PFSK-1 (cell line): ENCODE results near the gene TMEM185B. TPM values are rescaled to one million over a fixed set of nuclear protein-coding genes. Genes with fewer than 3 reads are reported as not detected.

Experiments
- FOXP2 ChIP-seq: optimal IDR thresholded peaks from 2 replicates; pipeline ENCODE3; 2011; ENCODE audit warnings: borderline replicate concordance, control low read depth, inconsistent platforms; ENCODE audit not compliant: insufficient read depth; ENCODE audit errors: extremely low read length, extremely low read depth
- POLR2AphosphoS5 ChIP-seq: IDR thresholded peaks from 2 replicates; pipeline ENCODE4 v1.6.1; 2012; ENCODE audit warnings: low read depth, mild to moderate bottlenecking, control low read depth, low read length, moderate library complexity
- SIN3A ChIP-seq: IDR thresholded peaks from 2 replicates; pipeline ENCODE4 v1.6.1; 2012; ENCODE audit warnings: mild to moderate bottlenecking, low read length, moderate library complexity, borderline replicate concordance; ENCODE audit not compliant: insufficient read depth
- TAF1 ChIP-seq: IDR thresholded peaks from 2 replicates; pipeline ENCODE4 v1.6.1; 2012; ENCODE audit warnings: low read length, control low read depth, borderline replicate concordance; ENCODE audit not compliant: insufficient read depth
- polyA plus RNA-seq: library from polyadenylated mRNA; unstranded; fragments of >200 nt; gene quantifications from one replicate; pipeline ENCODE4 v1.2.1, GENCODE V29; 2012; ENCODE audit warnings: low read depth, missing spikeins; ENCODE audit not compliant: insufficient read length
- TF ChIP-seq, protein P1 (sequence below), 2 experiments: IDR thresholded peaks; 2 replicates each; pipeline versions ENCODE4 v1.6.1 to v1.8.0; 2011 to 2012; ENCODE audit warnings: low read depth in 2 of 2, low read length in 2 of 2, control low read depth in 1 of 2, inconsistent platforms in 1 of 2, mild to moderate bottlenecking in 1 of 2, moderate library complexity in 1 of 2; ENCODE audit not compliant: insufficient read depth in 1 of 2

TMEM185B gene
- 18.8 TPM for polyA plus RNA-seq

DNA sequence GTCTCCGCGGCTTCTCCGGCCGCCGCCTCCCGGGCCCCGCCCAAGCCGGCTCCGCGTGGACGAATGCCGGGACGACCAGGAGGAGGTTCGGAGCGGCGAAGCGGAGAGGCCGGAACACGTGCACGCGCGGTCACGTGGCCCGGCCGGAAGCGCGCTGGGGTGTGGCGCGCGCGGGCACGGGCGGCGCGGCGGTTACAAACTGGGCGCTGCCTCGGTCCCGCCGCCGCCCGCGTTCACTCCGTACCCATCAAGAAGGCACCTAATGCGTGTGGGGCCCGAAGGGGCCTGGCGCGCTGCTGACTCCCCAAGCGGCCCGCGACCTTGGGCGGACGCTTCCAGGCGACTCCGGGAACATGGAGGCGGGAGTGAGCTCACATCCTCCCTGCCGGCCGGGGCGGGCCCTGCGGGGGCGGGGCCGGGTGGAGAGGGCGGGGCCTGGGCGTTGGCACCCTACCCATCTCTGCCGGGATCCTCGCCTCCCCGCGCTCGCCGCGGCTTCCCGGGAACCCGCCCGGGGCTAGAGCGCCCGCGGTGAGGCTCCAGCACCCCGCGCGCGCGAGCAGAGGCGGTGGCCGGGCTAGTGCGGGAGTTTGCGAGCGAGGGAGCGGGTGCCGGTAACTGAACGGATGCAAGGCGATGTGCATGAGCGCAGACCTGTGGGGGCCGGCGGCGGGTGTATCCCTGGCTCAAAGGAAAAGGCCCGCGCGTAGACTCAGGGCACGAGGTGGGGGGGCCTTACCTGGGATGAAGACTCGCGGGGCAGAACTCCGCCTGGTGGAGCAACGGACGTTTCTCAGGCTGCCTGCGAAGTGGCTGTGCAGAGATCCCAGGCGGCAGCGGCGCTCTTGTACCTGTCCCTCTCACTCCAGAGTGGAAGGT lies at the start of gene TMEM185B:
TSS of gene TMEM185B (minus strand) at position 367 of the 879 bp plus-strand sequence. CDS start 424 bp downstream, outside the sequence.
- TF ChIP-seq POLR2AphosphoS5 (peak; percentile 75; the same call in 1 of the 2 replicates), TAF1 (0 out of 2 replicates have a peak, but pooled peaks have one; percentile 36), FOXP2 (no peak)
- TF ChIP-seq, protein P1, sequence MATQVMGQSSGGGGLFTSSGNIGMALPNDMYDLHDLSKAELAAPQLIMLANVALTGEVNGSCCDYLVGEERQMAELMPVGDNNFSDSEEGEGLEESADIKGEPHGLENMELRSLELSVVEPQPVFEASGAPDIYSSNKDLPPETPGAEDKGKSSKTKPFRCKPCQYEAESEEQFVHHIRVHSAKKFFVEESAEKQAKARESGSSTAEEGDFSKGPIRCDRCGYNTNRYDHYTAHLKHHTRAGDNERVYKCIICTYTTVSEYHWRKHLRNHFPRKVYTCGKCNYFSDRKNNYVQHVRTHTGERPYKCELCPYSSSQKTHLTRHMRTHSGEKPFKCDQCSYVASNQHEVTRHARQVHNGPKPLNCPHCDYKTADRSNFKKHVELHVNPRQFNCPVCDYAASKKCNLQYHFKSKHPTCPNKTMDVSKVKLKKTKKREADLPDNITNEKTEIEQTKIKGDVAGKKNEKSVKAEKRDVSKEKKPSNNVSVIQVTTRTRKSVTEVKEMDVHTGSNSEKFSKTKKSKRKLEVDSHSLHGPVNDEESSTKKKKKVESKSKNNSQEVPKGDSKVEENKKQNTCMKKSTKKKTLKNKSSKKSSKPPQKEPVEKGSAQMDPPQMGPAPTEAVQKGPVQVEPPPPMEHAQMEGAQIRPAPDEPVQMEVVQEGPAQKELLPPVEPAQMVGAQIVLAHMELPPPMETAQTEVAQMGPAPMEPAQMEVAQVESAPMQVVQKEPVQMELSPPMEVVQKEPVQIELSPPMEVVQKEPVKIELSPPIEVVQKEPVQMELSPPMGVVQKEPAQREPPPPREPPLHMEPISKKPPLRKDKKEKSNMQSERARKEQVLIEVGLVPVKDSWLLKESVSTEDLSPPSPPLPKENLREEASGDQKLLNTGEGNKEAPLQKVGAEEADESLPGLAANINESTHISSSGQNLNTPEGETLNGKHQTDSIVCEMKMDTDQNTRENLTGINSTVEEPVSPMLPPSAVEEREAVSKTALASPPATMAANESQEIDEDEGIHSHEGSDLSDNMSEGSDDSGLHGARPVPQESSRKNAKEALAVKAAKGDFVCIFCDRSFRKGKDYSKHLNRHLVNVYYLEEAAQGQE (IDR thresholded peaks at IDR 0.05; ENCODE audit: insufficient read depth in 1 of 2, low read depth in 2 of 2, low read length in 2 of 2), result no peak

DNA sequence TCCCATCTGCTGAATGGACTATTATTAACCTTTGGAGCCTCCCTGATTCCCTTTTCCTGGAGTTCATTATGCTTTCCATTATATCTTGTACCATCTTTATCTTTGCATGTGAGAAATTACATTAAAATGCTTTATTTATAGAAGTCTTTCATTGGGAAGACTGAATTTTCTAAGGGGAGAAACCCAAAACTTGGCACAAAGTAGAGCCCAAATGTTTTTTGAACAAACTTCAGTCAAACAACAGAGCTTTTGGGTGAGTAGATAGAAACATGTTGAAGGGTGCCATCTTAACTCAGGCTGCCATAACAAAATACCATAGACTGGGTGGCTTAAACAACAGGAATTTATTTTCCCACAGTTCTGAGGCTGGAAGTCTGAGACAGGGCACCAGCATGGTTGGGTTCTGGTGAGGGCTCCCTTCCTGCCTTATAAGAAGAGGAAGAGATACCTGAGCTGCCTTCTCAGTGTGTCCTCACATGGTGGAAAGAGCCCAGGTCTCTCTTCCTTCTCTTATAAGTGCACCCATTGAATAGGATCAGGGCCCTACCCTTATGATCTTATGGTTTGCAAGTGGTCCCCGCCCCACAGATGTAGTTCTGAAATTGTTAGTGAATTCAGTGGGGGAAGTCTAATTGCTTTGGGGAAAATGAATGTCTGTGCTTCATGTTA lies 48.6 kb upstream of the TMEM185B start:
- TF ChIP-seq, protein P1 (IDR thresholded peaks at IDR 0.05; ENCODE audit: insufficient read depth in 1 of 2, low read depth in 2 of 2, low read length in 2 of 2), result no peak
- TF ChIP-seq SIN3A (no peak), TAF1 (no peak), FOXP2 (no peak)

DNA sequence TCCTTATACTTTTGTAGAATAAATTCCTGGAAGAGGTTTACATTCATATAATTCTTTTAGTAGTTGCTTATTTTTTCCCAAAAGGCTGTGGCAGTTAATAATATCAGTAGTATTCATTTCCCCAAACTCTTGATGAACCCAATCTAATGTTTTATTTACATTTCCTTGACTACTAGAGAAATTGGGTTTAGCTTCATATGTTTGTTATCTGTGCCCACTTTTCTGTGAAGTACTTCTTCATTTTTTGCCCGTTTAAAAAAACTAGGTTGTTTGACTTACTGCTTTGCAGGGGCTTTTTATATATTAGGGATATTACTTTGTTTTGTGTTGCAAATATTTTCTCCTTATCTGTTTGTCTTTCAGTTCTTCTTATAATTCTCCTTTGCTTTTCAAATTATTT lies 46.6 kb upstream of the TMEM185B start:
- no peak for TF ChIP-seq TAF1
- TF ChIP-seq, protein P1 (IDR thresholded peaks at IDR 0.05; ENCODE audit: insufficient read depth in 1 of 2, low read depth in 2 of 2, low read length in 2 of 2), result no peak
- TF ChIP-seq FOXP2, result no peak
- no peak for TF ChIP-seq POLR2AphosphoS5
- no peak for TF ChIP-seq SIN3A

DNA sequence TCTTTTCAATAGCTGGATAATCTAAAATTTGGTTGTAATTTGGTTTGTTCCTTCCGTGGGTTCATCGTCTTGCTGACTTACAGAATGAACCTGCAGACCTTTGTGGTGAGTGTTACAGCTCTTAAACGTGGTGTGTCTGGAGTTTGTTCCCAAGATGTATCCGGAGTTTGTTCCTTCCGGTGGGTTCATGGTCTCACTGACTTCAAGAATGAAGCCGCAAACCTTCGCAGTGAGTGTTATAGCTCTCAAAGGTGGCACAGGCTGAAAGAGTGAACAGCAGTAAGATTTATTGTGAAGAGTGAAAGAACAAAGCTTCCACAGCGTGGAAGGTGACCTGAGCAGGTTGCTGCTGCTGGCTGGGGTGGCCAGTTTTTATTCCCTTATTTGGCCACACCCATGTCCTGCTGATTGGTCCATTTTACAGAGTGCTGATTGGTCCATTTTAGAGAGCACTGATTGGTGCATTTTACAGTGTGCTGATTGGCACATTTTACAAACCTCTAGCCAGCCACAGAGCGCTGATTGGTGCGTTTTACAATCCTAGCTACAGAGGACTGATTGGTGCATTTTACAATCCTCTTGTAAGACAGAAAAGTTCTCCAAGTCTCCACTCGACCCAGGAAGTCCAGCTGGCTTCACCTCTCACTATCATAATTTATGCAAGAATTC lies 46.0 kb upstream of the TMEM185B start:
- TF ChIP-seq, protein P1 (IDR thresholded peaks at IDR 0.05; ENCODE audit: insufficient read depth in 1 of 2, low read depth in 2 of 2, low read length in 2 of 2), result no peak
- TF ChIP-seq SIN3A (no peak), FOXP2 (no peak), POLR2AphosphoS5 (no peak), TAF1 (no peak)
